Epithelial cell of esophagus (primary cell): ENCODE measurements around the gene LRRK2.
A peak's percentile ranks its signal among the peaks of the same experiment; 100 is the strongest.
"Not testable (repeated sequence)": the region's sequence is repeated elsewhere in the genome, so short reads cannot be mapped to it uniquely, and the experiment has no call there.

Experiments
- DNase-seq: peaks from one replicate; pipeline ENCODE4 v3.0.0; 2010; ENCODE audit warnings: low read depth
- H3K4me3 ChIP-seq: 2 replicates; pipeline ENCODE4 v1.5.1; 2011; ENCODE audit warnings: mild to moderate bottlenecking, low read length, control low read depth
- TF ChIP-seq, protein P1 (sequence below): IDR thresholded peaks from 2 replicates; pipeline ENCODE4 v1.5.1; 2011; ENCODE audit warnings: low read depth, mild to moderate bottlenecking, low read length, control low read depth, inconsistent platforms; ENCODE audit not compliant: insufficient read depth; ENCODE audit errors: missing control alignments

Gene LRRK2

GRCh38 chr12:40202095-40203059 lies 22.4 kb upstream of the LRRK2 start:
- DNase-seq, result no peak
- H3K4me3 ChIP-seq, result no peak overlapping the region
- TF ChIP-seq, protein P1, sequence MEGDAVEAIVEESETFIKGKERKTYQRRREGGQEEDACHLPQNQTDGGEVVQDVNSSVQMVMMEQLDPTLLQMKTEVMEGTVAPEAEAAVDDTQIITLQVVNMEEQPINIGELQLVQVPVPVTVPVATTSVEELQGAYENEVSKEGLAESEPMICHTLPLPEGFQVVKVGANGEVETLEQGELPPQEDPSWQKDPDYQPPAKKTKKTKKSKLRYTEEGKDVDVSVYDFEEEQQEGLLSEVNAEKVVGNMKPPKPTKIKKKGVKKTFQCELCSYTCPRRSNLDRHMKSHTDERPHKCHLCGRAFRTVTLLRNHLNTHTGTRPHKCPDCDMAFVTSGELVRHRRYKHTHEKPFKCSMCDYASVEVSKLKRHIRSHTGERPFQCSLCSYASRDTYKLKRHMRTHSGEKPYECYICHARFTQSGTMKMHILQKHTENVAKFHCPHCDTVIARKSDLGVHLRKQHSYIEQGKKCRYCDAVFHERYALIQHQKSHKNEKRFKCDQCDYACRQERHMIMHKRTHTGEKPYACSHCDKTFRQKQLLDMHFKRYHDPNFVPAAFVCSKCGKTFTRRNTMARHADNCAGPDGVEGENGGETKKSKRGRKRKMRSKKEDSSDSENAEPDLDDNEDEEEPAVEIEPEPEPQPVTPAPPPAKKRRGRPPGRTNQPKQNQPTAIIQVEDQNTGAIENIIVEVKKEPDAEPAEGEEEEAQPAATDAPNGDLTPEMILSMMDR, result no peak

- no peak overlapping the region for H3K4me3 ChIP-seq
- DNase-seq, result no peak
- TF ChIP-seq, protein P1, result no peak
Measured at GRCh38 chr12:40203060-40203430, 21.8 kb upstream of the LRRK2 start.

GRCh38 chr12:40204337-40204736 lies 20.5 kb upstream of the LRRK2 start:
- TF ChIP-seq, protein P1, result no peak
- no peak for DNase-seq
- no peak overlapping the region for H3K4me3 ChIP-seq

GRCh38 chr12:40207551-40207950 lies 17.2 kb upstream of the LRRK2 start:
- TF ChIP-seq, protein P1, result no peak
- DNase-seq, result peak; percentile 98
- no peak overlapping the region for H3K4me3 ChIP-seq

- TF ChIP-seq, protein P1, result no peak
- DNase-seq, result no peak
- no peak overlapping the region for H3K4me3 ChIP-seq
Measured at GRCh38 chr12:40208707-40209446, 15.9 kb upstream of the LRRK2 start.

DNA sequence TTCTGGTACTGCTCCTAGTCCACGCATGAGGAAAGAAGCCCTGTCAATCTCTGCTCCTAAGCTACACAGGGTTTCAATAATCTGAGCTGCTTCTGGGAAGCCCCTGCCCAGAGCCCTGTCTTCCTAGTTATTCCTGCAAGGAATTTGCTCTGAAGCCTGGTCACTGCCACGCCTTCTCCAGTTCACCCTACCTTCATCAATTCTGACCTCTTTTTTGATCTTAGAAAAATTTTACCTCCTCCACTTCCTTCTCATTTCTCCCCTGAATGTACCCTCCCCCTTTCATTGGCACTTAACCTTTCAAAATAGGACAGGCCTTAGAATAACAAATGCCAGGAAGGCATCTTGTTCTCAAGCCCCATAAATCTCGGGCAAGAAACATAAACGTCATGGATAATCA lies 14.9 kb upstream of the LRRK2 start:
- no peak for DNase-seq
- TF ChIP-seq, protein P1, result no peak
- H3K4me3 ChIP-seq, result no peak overlapping the region

DNA sequence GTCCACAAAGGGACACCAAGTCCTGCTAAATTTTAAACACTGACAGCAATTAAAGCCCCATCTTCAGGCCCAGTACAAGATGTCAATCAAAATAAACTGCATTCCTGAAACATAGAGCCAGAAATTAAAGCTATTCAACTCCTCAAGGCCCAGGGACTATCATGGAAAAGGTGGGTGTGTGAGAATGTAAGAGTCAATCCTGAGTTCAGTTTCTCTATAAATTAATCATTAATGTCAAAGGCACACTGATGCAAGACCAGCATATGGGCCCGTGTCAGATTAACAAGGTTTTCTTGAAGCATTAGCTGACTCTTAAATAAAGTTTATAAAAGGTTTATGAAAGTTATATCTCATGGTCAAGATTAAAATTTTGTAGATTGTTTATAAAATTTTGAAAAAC lies 13.6 kb upstream of the LRRK2 start:
- not testable (repeated sequence) for H3K4me3 ChIP-seq, DNase-seq
